HepG2 (cell line): ENCODE data around the gene ARFGAP3. TPM values are rescaled to one million over a fixed set of nuclear protein-coding genes. Genes with fewer than 3 reads are reported as not detected.

ENCODE experiments used
- ATAC-seq: fragments of 200-7000 bp; cut with Tn5 transposase; 3 replicates; pipeline ENCODE4 v1.9.1; 2020; ENCODE audit warnings: mild to moderate bottlenecking, moderate library complexity
- BruUV-seq: library from RNA; stranded (reverse); fragments of 400-500 nt; replicated peaks from 2 replicates; lab custom pipeline; 2021; lab: Mats Ljungman, UMichigan
- CTCF ChIA-PET: fragments of 300-600 bp; formaldehyde crosslinking; extraction: SDS; loops from one replicate; lab custom pipeline; 2021; ENCODE audit warnings: low total read pairs, inconsistent platforms, low intra/inter-chr PET ratio; lab: Yijun Ruan, JAX
- POLR2A ChIA-PET: fragments of 350-600 bp; sonication (Branson Sonifier 250); formaldehyde crosslinking; loops from one replicate; lab custom pipeline; 2020; ENCODE audit warnings: antibody characterized with exemption, inconsistent platforms; lab: Yijun Ruan, JAX
- DNase-seq: peaks from one replicate; pipeline ENCODE4 v3.0.0-alpha.2; 2015; ENCODE audit warnings: low spot score
- FAIRE-seq: peaks from 3 replicates; lab custom pipeline; 2011; peaks lifted over from hg19 to GRCh38; lab: Jason Lieb, UNC
- H2AFZ ChIP-seq: one replicate; pipeline ENCODE4 v1.6.1; 2011; ENCODE audit warnings: low read length, inconsistent platforms
- H3K27ac ChIP-seq: fragments of 300-600 bp; 3 replicates; pipeline ENCODE4 v1.8.0; 2011; ENCODE audit warnings: mixed run types, mild to moderate bottlenecking, mixed read lengths, low read length, inconsistent platforms; ENCODE audit not compliant: insufficient read depth; ENCODE audit errors: extremely low read length
- H3K27me3 ChIP-seq, 2 experiments: fragments of 200-600 bp in 1 of 2; 2 replicates in 1 of 2; 3 replicates in 1 of 2; pipeline versions ENCODE4 v1.6.0 to v1.8.0; 2011; ENCODE audit warnings: low read length in 2 of 2, mild to moderate bottlenecking in 2 of 2, moderate library complexity in 2 of 2, inconsistent platforms in 1 of 2; ENCODE audit not compliant: insufficient read depth in 2 of 2, control insufficient read depth in 1 of 2
- H3K36me3 ChIP-seq, 2 experiments: fragments of 200-600 bp in 1 of 2; replicated peaks in 1 of 2; 2 replicates in 1 of 2; 3 replicates in 1 of 2; pipeline versions ENCODE4 v1.5.1 to v1.8.0; 2011; ENCODE audit warnings: low read length in 2 of 2, inconsistent platforms in 1 of 2; ENCODE audit not compliant: insufficient read depth in 2 of 2, control insufficient read depth in 1 of 2
- H3K4me1 ChIP-seq: 2 replicates; pipeline ENCODE4 v1.5.1; 2012; ENCODE audit warnings: low read length, inconsistent platforms; ENCODE audit not compliant: insufficient read depth
- H3K4me2 ChIP-seq: 2 replicates; pipeline ENCODE4 v1.6.0; 2011; ENCODE audit warnings: low read depth, low read length, inconsistent platforms
- H3K4me3 ChIP-seq, 3 experiments: fragments of 200-600 bp in 1 of 3; sonication (generic), shearing (Covaris generic) in 1 of 3; replicated peaks in 1 of 3; 2 replicates each; pipeline ENCODE4 v1.5.1; 2011 to 2016; ENCODE audit warnings: low read length in 3 of 3, inconsistent platforms in 2 of 3, low read depth in 2 of 3, mild to moderate bottlenecking in 2 of 3, control low read depth in 1 of 3, mixed read lengths in 1 of 3; ENCODE audit not compliant: insufficient read depth in 1 of 3
- H3K79me2 ChIP-seq: one replicate; pipeline ENCODE4 v1.6.1; 2011; ENCODE audit warnings: low read length, inconsistent platforms; ENCODE audit not compliant: insufficient read depth
- H3K9ac ChIP-seq: 2 replicates; pipeline ENCODE4 v1.6.0; 2011; ENCODE audit warnings: mild to moderate bottlenecking, low read depth, low read length, inconsistent platforms; ENCODE audit not compliant: insufficient read depth
- H3K9me3 ChIP-seq: 2 replicates; pipeline ENCODE4 v1.5.1; 2012; ENCODE audit warnings: mild to moderate bottlenecking, low read length
- H4K20me1 ChIP-seq: 2 replicates; pipeline ENCODE4 v1.6.0; 2011; ENCODE audit warnings: inconsistent platforms, mild to moderate bottlenecking, low read length, moderate library complexity; ENCODE audit not compliant: insufficient read depth
- AGO2 ChIP-seq: fragments of 200-400 bp; formaldehyde crosslinking; optimal IDR thresholded peaks from 2 replicates; pipeline ENCODE3; 2017; ENCODE audit warnings: mild to moderate bottlenecking, low read depth, low read length, moderate library complexity
- GATA4 ChIP-seq: sonication (generic); IDR thresholded peaks from 2 replicates; pipeline ENCODE4 v1.6.1; 2016; ENCODE audit warnings: antibody characterized with exemption, low read depth, borderline replicate concordance
- KLF15 ChIP-seq: sonication (generic); formaldehyde crosslinking; IDR thresholded peaks from 2 replicates; pipeline ENCODE4 v1.8.1; 2023; ENCODE audit warnings: borderline replicate concordance, mild to moderate bottlenecking, inconsistent platforms, missing genetic modification reagents, mixed read lengths
- MEIS1 ChIP-seq: sonication (generic); formaldehyde crosslinking; IDR thresholded peaks from 2 replicates; pipeline ENCODE4 v1.9.0; 2021; ENCODE audit warnings: mild to moderate bottlenecking, missing genetic modification reagents, moderate library complexity, borderline replicate concordance
- MNT ChIP-seq: fragments of 450-650 bp; IDR thresholded peaks from 2 replicates; pipeline ENCODE4 v1.6.1; 2016
- NR2F1 ChIP-seq, 2 experiments: fragments of 450-650 bp in 1 of 2; formaldehyde crosslinking in 1 of 2; IDR thresholded peaks; 2 replicates each; pipeline versions ENCODE4 v1.5.0 to v1.6.1; 2016 to 2020; ENCODE audit warnings: mild to moderate bottlenecking in 1 of 2, missing compliant biosample characterization in 1 of 2, missing genetic modification reagents in 1 of 2, moderate library complexity in 1 of 2
- RXRB ChIP-seq: IDR thresholded peaks from 2 replicates; pipeline ENCODE4 v1.6.1; 2016; ENCODE audit warnings: borderline replicate concordance, missing genetic modification reagents, missing compliant biosample characterization
- STAG1 ChIP-seq: sonication (generic); formaldehyde crosslinking; IDR thresholded peaks from 2 replicates; pipeline ENCODE4 v1.4.0; 2020; ENCODE audit warnings: missing genetic modification reagents
- STAT5B ChIP-seq: sonication (generic); formaldehyde crosslinking; IDR thresholded peaks from 2 replicates; pipeline ENCODE4 v1.4.0; 2020; ENCODE audit warnings: missing genetic modification reagents
- THRA ChIP-seq: sonication (generic); formaldehyde crosslinking; IDR thresholded peaks from 2 replicates; pipeline ENCODE4 v1.4.0; 2020; ENCODE audit warnings: missing genetic modification reagents, borderline replicate concordance
- ZBTB20 ChIP-seq: sonication (generic); formaldehyde crosslinking; IDR thresholded peaks from 2 replicates; pipeline ENCODE4 v1.8.1; 2023; ENCODE audit warnings: missing genetic modification reagents, low read depth, mild to moderate bottlenecking, borderline replicate concordance
- ZBTB34 ChIP-seq: sonication (generic); formaldehyde crosslinking; IDR thresholded peaks from 2 replicates; pipeline ENCODE4 v1.8.0; 2022; ENCODE audit warnings: mild to moderate bottlenecking, missing genetic modification reagents
- ZNF354B ChIP-seq: sonication (generic); formaldehyde crosslinking; IDR thresholded peaks from 2 replicates; pipeline ENCODE4 v1.8.0; 2022; ENCODE audit warnings: mild to moderate bottlenecking, missing genetic modification reagents
- ZNF749 ChIP-seq: sonication (generic); formaldehyde crosslinking; IDR thresholded peaks from 2 replicates; pipeline ENCODE4 v1.8.0; 2022; ENCODE audit warnings: mild to moderate bottlenecking, missing genetic modification reagents, moderate library complexity, borderline replicate concordance
- WGBS: methylation state at CpG from one replicate; pipeline ENCODE4 v1.1.6; 2017; ENCODE audit warnings: low lambda C conversion rate; 5-methylcytosine and 5-hydroxymethylcytosine counted together
- in situ Hi-C: cut with HindIII; loops from 2 replicates; pipeline ENCODE4 v1.10.0; 2017; ENCODE audit warnings: low pct_unique_long_range_greater_than_20kb; ENCODE audit not compliant: extremely low pct_ligation_motif_present
- intact Hi-C: fragments of 100-400 bp; cut with micrococcal nuclease; formaldehyde crosslinking; loops from one replicate; pipeline ENCODE4 v1.10.0; 2022; ENCODE audit not compliant: unreplicated experiment
- polyA plus RNA-seq, 8 experiments: library from polyadenylated mRNA; depleted of rRNA in 3 of 8; stranded (reverse) in 7 of 8; unstranded in 1 of 8; fragments of >200 nt; fragmentation: Illumina TruSeq in 4 of 8; extraction: Trizol in 4 of 8; gene quantifications; 2 replicates each; pipeline versions ENCODE4 v1.2.1 to v1.2.3, GENCODE V29; 2011 to 2016; ENCODE audit warnings: low read depth in 4 of 8, missing spikeins in 1 of 8, mixed read lengths in 1 of 8; ENCODE audit not compliant: insufficient read depth in 1 of 8
- total RNA-seq, 5 experiments: library from RNA; depleted of rRNA; stranded (reverse); fragments of >200 nt; fragmentation: Illumina TruSeq; extraction: Trizol; gene quantifications; 2 replicates each; pipeline ENCODE4 v1.2.3, GENCODE V29; 2016; ENCODE audit warnings: low read depth in 1 of 5
- TF ChIP-seq, protein P1 (sequence below): IDR thresholded peaks from 2 replicates; pipeline ENCODE4 v1.6.1; 2016; ENCODE audit warnings: low read depth

The ARFGAP3 gene
- total and polyA plus RNA-seq, 2 of the 13 experiments (the other 11 are each of a cell fraction or from before 2014, with no cell fraction given), result 41.7 to 61.6 TPM

DNA sequence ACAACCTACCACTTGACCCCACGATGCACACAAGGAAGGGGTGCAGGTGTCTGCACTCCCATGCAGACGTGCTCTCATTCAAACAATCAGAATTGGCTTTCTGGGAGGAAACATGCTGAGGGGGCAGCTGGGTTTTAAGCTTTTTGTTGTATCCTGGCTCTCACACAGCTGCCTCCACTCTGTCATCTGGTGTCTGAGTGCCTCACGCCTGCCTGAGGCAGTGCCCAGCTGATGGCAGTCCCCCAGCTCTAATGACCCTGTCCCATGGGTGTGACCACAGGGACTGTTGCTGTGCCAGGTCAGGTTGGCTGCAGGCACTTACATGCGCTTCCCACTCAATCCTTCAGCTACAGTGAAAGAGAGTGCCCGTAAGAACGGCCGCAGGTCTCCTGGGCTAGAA, 53.7 kb downstream of the ARFGAP3 start (continued):
- TF ChIP-seq MNT, result no peak

- H3K27me3 ChIP-seq, result no peaks in the 10 kb centered on the region
- no peak for DNase-seq
- peak overlapping the region; percentile 68 for H3K27ac ChIP-seq
- no peaks in the 10 kb centered on the region for H3K9me3 ChIP-seq
- ChIA-PET POLR2A (interaction anchor here (0.6 to 1.4 kb wide), 10 partner anchors 15 to 1669 kb away, joined by 3 to 9 read pairs (median 4); partner anchors contain the start of genes ARFGAP3, CYB5R3, PACSIN2 and POLDIP3), CTCF (interaction anchor here (1.3 kb wide), 1 partner anchor 21 kb away, joined by 4 read pairs; no protein-coding TSS in a partner anchor)
- in situ Hi-C loops (no loop called here), intact Hi-C loops (loop anchor here (2.0 to 10.0 kb wide), 3 partner anchors 21 to 157 kb away; partner anchors contain the start of genes ARFGAP3, ATP5MGL and CYB5R3)
- H3K79me2 ChIP-seq, result no peaks in the 10 kb centered on the region
- H3K4me2 ChIP-seq, result peak overlapping the region; percentile 57
- FAIRE-seq, result no peak
- peak overlapping the region; percentile 57 for H3K9ac ChIP-seq
- no peak for ATAC-seq
- TSS peak; percentile 64 for BruUV-seq
- H2AFZ ChIP-seq, result no peak overlapping the region
- 95% methylated on average over 6 of the region's 12 CpGs for WGBS
- peaks cover 7 to 40% of the 10 kb centered on the region in 2 experiments for H3K36me3 ChIP-seq
- peaks cover 61% of the 10 kb centered on the region for H3K4me1 ChIP-seq
- H4K20me1 ChIP-seq, result no peaks in the 10 kb centered on the region
- H3K4me3 ChIP-seq, result peak overlapping the region in 1 of 3 experiments; percentile 32; a peak in 2 of 6 replicates
- TF ChIP-seq ZBTB20 (CRISPR knock-in tag) (no peak), STAT5B (CRISPR knock-in tag) (no peak), THRA (no peak), ZBTB34 (no peak), ZNF354B (CRISPR knock-in tag) (no peak), STAG1 (CRISPR knock-in tag) (no peak), MEIS1 (no peak), NR2F1 (CRISPR knock-in tag; IDR thresholded peaks at IDR 0.05) (0 out of 4 replicates have a peak, but pooled peaks of 1 of the 2 experiments have one; percentile 17), KLF15 (CRISPR knock-in tag) (no peak), RXRB (CRISPR knock-in tag) (no peak), AGO2 (peak; percentile 52), ZNF749 (no peak), GATA4 (no peak)
- TF ChIP-seq, protein P1, sequence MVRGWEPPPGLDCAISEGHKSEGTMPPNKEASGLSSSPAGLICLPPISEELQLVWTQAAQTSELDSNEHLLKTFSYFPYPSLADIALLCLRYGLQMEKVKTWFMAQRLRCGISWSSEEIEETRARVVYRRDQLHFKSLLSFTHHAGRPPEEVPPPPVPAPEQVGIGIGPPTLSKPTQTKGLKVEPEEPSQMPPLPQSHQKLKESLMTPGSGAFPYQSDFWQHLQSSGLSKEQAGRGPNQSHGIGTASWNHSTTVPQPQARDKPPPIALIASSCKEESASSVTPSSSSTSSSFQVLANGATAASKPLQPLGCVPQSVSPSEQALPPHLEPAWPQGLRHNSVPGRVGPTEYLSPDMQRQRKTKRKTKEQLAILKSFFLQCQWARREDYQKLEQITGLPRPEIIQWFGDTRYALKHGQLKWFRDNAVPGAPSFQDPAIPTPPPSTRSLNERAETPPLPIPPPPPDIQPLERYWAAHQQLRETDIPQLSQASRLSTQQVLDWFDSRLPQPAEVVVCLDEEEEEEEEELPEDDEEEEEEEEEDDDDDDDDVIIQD (CRISPR knock-in tag), result no peak
Observed at GRCh38 chr22:42801252-42802080, 55.6 kb downstream of the ARFGAP3 start.
